ENCODE measurements around the gene GBX2.
"Not testable (repeated sequence)": the region's sequence is repeated elsewhere in the genome, so short reads cannot be mapped to it uniquely, and the experiment has no call there.

GBX2 gene

DNA sequence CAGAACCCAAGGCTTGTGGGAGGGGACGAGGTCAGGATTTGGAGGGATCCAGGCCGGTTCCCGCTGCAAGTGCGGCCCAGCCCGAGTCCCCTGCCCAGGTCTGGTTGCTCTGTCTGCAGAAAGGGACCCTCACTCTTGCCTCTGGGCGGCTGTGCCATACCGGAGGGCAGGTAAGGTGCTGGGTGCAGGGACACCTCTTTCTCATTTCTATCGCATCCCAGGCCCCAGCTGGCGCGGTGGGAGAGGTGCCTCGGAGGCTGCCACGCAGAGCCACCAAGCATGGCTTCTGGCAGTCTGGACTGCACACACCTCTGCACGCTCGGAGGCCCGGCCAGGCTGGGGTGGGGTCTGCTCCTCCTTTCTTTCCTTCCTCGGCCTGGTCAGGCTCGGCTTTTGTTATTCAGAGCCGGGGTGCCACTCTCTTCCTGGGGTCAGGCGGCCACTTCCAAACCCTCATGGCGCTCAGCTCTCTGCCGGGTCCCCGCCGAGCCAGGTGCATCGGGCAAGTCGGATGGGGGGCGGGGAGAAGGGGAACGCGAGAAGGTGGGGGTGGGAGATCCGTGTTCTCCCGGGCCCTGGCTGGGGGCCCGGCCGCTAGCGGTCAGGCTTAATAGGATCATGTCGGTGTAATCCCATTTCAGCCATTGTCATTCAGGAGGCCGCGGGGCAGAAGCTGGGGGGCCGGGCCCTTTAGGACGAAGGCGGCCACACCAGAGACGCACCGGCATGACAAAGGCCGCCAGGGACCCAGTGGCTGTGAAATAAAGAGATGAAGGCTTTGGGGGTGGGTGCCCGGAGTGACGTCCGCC, 9.0 kb downstream of the GBX2 start:
- no peak for DNase-seq (ENCODE audit: low read depth)
- H3K4me3 ChIP-seq (ENCODE audit: low read depth, low read length): no peak overlapping the region

DNA sequence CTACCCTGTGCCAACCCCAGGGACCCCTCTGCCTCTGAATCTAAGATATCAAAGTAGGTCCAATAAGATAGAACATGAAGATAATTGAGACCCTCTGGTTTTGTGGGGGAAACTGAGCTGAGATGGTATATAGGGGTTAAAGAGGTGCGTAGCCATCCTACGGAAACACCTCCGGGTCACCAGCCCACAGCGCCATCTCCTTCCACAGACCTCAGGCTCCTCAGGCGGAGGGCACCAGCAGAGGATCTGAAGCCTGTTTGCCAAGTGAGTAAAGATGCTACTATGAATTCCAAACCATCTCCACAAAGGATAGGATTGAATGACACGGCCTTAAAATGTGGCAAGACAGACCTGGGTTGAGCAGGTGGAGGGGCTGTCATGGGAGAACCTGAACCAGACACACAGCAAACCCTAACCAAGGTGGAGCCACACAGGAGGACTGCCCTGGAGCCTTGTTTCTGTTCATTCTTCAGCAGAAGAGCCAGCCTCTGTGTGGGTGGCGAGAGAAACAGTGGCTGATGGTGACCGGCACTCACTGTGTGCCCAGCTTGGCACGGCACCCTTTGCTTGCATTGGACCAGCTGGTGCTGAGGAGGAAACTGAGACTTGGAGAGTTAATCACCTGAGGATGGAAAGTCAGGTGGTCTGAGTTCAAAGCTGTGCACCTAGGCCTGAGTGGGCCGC, 10.2 kb downstream of the GBX2 start:
- no peak for DNase-seq (ENCODE audit: low read depth)
- no peak overlapping the region for H3K4me3 ChIP-seq (ENCODE audit: low read depth, low read length)

DNA sequence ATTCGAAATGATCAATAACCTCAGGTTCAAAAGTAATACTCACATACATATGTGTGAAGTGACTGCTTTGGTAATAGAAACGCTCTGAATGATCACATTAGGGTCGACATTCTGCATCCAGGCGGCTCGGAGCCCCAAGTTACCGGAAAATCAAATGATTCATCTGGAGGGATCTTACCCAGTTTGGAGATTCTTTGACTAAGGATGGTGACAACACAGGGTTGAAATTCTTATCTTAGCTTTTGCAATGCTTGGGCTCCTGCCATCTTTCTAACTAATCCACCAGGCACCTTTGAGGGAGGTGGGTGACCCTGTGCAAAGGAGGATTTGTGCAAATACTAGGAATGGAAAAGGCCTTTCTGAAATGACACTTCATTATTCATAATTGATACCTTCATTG, 10.8 kb downstream of the GBX2 start:
- DNase-seq (ENCODE audit: low read depth): no peak
- H3K4me3 ChIP-seq (ENCODE audit: low read depth, low read length): no peak overlapping the region

DNA sequence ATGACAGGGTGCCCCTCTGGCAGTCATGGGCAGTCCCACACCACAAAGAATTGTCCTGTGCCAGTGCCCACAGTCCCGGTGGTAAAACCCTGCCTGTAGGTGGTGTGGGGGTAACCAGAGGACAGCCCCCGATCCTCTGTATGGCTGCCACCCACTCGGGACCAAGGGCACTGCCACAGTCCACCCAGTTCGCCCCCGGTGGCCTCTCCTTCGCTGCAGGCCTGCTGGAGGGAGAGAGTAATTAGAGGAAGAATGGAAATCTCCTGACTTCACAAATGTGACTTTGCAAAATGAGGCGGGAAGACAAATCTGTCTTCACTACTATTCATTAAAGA, 11.4 kb downstream of the GBX2 start:
- no peak for DNase-seq (ENCODE audit: low read depth)
- no peak overlapping the region for H3K4me3 ChIP-seq (ENCODE audit: low read depth, low read length)

DNA sequence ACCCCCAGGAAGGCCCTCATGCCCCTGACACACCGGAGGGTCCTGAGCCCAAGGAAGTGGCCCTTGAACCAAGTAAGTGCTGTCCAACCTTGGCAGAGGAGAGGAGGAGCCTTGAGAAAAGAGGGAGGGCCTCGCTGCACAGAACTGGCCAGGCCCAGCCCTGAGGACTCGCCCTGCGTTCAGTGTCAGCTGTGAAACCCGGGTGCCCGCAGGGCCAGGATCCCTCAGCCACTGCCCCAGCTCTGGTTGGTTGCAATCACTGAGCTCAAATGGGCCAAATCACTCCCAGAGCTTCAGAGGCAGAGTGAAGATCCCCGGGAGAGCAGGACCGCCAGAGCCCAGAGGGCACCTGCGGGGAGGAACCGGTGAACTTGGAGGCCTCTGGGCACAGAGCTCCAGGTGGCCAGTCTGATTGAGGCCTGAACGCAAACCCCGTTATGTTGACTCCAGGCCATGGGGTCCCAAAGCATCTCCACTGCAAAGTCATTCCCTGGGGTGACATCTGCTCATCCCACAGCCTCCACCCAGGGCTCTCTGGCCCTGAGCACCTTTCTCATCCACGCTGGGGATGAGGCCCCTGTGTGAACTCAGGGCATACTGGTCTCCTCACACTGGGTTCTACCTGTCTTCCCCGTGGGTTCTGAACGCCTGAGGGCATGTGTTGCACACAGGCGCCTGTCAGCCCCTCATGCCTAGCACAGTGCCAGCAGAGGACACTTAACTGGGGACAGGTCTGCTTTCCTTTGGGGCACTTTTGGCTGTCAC, 11.9 kb downstream of the GBX2 start:
- H3K4me3 ChIP-seq (ENCODE audit: low read depth, low read length): no peak overlapping the region
- no peak for DNase-seq (ENCODE audit: low read depth)

DNA sequence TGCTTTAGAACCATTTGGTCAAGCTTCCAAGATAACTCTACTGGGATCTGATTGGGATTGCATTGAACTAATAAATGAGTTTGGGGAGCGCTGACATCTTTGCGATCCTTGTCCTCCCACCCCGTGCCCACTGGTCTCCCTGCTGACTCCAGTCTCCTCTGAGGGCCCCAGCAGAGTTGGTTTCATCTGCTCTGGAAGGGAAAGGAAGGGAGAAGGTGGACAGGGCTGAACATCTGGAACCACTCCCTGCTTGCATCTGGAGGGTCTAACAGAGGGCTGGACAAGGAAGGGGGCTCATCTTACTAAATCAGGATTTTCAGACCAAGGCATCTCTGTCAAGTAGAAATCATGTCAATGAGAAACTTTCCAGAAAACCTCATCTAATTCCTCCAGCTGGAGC, 12.8 kb downstream of the GBX2 start:
- no peak for DNase-seq (ENCODE audit: low read depth)
- H3K4me3 ChIP-seq (ENCODE audit: low read depth, low read length): no peak overlapping the region

DNA sequence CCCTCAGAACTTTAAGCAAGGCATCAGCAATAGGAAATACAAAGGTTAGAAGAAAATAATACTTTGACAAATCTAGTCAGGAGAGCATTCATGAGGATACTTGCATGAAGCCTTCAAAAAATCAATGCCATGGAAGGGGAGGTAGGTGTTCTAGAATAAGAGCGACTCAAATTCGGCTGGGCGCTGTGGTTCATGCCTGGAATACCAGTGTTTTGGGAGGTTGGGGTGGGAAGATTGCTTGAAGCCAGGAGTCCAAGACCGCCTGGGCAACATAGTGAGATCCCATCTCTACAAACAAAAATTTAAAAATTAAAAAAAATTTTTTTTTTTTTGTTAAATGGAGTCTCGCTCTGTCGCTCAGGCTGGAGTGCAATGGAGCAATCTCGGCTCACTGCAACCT, 21.8 kb downstream of the GBX2 start:
- H3K4me3 ChIP-seq (ENCODE audit: low read depth, low read length): no peak overlapping the region
- DNase-seq (ENCODE audit: low read depth): no peak

DNA sequence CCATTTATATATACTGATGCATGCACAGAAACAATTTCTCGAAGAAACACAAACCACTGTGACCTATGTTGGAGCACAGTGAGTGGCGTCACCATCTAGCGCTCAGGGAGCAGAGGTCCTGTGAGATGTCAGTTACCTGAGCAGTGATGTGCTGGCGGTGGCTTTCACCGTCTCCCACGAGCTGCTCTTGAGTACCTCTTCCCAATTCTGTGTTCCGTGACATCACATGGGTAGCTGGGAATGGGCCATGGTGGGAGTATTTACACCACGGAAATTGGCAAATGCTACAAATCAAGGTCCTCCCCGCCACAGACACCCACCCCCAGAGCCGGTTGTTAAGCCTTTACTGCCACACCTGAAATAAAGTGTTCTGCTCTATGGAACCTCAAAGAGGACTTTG, 24.4 kb downstream of the GBX2 start:
- no peak for DNase-seq (ENCODE audit: low read depth)
- H3K4me3 ChIP-seq (ENCODE audit: low read depth, low read length): no peak overlapping the region

DNA sequence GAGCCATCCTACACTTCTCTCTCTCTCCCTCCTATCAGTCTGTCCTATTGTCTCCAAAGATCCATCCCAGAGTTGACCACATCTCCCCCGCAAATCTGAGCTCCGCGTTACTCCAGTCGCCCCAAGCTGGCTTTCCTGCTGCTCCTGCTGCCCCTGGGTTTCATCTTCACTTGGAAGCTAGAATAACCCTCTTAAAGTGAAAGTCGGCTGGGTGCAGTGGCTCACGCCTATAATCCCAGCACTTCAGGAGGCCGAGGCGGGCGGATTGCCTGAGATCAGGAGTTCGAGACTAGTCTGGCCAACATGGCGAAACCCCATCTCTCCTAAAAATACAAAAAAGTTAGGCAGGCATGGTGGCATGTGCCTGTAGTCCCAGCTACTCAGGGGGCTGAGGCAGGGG, 26.6 kb downstream of the GBX2 start:
- not testable (repeated sequence) for DNase-seq (ENCODE audit: low read depth); H3K4me3 ChIP-seq (ENCODE audit: low read depth, low read length)

DNA sequence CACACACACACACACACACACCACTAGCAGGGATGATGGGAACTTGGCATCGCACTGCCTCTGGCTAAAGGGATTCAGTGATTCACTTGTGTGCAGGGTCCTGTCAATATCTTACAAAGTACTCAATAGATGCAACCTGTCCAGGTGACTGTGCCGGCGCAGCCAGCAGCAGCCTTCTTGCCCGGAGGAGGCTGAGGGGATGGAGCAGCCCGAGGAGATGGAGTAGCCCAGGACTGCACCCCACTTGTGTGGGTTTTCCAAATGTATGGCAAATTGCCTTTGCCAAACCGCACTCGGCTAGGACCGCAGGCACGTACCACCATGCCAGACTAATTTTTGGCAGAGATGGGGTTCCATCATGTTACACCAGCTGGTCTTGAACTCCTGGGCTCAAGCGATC, 31.1 kb downstream of the GBX2 start:
- no peak overlapping the region for H3K4me3 ChIP-seq (ENCODE audit: low read depth, low read length)

DNA sequence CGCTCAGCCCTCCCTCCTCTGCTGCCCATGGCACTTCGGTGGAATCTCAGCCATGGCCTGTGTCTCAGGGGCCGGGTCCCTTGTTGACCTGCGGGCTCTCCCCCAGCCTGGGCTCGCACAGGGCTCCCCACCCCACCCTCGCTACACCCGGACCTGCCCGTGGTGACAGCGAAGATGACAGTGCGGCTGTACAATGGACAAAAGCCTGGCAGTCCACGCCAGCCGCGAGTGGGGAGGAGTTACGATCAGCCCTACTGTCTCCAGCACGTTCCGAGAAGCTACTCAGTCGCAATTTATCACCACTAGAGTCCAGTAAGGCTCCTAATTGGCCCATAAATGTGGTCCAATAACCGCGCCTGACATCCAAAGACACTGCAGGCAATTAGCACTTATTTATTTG, 31.6 kb downstream of the GBX2 start:
- H3K4me3 ChIP-seq (ENCODE audit: low read depth, low read length): no peak overlapping the region

More for the DNA sequence above, 31.1 kb downstream of the GBX2 start:
- no peak for DNase-seq (ENCODE audit: low read depth)

DNA sequence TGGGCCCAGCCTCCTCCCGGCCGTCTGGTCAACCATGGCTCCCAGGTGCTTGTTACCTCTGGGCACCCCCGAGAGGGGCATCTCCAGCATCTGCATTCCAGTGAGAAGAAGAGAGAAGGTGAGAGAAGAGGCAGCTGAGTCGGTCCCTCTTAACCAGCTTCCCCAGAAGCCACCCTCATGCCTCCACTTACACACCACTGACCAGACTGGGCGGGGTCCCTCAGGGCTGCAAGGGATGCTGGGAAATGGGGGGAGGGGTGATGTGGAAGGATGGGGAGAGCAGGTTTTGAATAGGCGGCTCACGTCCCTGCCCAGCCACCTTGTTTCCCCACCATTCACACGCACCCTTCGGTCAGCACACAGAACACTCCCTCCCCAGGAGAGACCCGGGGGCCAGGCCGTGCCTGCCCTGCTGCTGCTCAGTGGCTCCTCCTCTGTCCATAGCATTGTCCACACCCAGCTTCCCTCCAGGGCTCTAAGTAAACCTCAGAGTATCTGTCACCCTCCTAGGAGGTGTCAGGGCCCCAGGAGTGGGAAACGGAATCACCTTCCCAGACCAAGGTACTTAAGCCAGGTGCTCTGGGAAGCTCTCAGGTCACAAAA, 34.7 kb downstream of the GBX2 start:
- DNase-seq (ENCODE audit: low read depth): no peak
- H3K4me3 ChIP-seq (ENCODE audit: low read depth, low read length): no peak overlapping the region

More for the DNA sequence above, 31.6 kb downstream of the GBX2 start:
- no peak for DNase-seq (ENCODE audit: low read depth)

DNA sequence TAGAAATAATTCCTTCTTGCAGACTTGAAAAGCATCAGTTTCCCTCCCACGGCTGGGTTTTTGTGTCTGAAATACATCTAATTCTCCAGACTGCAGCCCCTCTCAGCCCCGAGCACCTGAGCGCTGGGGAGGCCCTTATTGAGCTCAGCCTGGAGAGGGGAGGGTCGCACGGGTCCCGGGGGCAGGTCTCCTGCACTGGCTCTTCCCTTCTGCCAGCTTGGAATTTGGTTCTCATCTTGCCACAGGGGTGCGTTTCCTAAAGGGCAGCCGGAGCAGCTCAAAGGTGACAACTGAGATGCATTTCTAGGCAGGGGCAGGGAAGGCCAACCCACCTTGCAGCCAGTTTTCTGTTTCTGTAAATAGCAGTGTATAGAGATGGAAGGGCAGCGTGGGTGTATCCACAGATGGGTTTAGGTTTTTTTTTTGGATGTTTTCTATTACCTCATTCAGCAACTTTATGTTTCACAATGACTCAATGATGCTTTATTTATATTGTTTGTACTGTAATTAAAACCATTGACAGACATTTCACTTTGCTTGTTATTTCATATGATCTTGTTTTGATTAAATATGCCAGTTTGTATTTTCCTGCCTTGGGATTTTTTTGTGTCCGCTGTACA, 37.0 kb downstream of the GBX2 start:
- DNase-seq (ENCODE audit: low read depth): no peak
- H3K4me3 ChIP-seq (ENCODE audit: low read depth, low read length): no peak overlapping the region

DNA sequence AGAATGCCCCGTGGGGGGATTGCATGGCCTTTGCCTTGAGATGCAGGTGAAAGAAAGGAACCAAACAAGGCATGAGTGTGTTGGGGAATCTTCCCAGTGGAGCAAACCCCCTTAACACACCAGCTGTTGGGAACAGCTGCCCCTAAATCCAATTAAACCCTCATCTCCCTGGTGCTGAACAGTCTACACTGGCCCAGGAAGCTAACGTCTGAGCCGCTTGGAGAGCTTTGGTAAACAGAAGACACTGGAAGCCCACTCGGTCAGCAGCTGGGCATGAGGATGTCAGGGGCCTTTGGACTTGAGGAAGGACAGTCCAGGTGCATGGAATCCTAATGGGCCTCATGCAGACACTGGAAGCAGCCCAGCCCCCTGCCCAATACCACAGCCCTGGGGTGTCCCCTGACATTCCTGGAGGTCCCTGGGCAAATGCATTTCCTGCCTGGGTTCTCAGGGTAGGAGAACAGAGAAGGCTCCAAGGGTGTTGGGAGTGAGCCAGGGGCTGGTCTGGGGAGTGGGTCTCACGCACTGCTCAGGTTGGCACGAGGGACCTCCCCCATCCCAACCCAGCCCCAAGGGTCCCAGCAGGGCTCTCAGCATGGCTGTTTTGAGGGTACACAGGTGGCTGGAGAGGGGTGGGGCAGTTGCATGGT, 37.7 kb downstream of the GBX2 start:
- no peak for DNase-seq (ENCODE audit: low read depth)
- no peak overlapping the region for H3K4me3 ChIP-seq (ENCODE audit: low read depth, low read length)

DNA sequence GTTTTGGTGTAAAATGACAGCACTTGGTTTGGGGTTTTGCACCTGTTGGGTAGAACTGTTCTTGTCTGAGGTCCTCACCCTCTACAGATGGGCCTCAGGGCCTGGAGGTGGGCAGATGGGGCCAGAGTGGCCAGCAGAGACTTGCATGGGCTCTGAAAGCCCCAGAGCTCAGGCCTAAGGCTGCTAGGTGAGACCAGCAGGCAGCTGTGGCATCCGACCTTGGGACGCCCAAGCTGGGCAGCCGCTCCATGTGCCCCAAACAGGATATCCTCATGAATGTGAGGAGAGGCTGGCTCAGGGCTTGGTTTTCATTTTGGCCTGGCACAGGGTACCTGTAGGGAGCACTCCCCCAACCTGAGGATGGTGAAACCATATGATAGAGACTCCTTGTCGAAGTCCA, 38.3 kb downstream of the GBX2 start:
- no peak overlapping the region for H3K4me3 ChIP-seq (ENCODE audit: low read depth, low read length)
- DNase-seq (ENCODE audit: low read depth): no peak

DNA sequence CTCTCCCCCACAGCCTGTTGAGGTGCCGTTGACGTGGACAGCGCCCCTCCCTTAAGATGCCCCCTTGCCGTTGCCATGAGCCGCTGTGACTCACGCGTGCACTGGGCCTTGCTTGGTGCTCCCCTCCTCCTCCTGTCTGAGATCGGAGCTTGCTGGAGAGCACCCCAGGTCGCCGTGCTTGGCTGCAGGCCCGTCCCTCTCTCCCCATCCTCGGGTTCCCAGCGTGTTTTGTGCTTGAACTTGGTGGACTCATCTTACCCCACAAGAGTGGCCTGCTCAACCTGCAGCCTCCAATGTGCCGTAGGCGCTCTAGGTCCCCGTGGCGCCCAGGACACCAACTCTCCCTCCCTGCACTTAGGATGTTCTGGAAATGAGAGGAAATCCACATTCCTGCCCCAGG, 39.9 kb downstream of the GBX2 start:
- no peak for DNase-seq (ENCODE audit: low read depth)
- no peak overlapping the region for H3K4me3 ChIP-seq (ENCODE audit: low read depth, low read length)

DNA sequence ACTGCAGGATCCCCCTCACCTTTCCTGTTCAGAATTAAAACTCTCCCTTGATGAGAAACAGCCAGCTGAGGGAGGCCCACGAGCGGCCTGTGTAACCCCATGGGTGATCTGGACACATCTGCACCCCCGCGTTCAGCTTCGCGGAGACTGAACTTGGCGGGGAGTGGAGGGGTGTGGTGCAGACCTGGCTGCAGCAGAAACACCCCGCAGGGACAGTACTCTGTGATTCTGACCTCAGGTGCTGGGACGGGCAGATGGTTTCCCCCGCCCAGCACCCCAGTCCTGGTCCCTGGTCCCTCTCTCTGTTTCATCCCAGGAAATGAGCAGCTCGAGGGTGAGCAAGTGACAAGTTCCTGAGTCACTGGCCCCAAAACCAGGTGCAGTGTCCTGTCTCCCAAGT, 41.2 kb downstream of the GBX2 start:
- DNase-seq (ENCODE audit: low read depth): no peak
- no peak overlapping the region for H3K4me3 ChIP-seq (ENCODE audit: low read depth, low read length)

DNA sequence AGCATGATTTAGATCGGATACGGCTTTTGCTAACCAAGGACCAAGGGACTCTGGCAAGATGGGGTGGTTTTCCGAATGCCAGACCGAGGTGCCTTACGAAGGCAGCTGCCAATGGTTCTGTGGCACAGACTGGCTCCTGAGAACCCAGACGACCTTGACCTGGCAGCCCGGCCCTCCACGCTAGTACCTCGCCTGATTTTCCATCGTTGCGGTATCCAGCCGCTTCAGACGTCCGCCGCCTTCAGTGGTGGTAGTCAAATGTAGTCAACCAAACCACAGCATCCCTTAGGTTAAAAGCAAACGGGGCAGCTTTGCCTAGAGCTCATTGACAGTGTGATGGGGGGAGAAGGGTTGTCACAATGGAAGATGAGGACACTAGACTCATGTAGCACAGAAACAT, 42.6 kb downstream of the GBX2 start:
- H3K4me3 ChIP-seq (ENCODE audit: low read depth, low read length): no peak overlapping the region
- DNase-seq (ENCODE audit: low read depth): no peak

DNA sequence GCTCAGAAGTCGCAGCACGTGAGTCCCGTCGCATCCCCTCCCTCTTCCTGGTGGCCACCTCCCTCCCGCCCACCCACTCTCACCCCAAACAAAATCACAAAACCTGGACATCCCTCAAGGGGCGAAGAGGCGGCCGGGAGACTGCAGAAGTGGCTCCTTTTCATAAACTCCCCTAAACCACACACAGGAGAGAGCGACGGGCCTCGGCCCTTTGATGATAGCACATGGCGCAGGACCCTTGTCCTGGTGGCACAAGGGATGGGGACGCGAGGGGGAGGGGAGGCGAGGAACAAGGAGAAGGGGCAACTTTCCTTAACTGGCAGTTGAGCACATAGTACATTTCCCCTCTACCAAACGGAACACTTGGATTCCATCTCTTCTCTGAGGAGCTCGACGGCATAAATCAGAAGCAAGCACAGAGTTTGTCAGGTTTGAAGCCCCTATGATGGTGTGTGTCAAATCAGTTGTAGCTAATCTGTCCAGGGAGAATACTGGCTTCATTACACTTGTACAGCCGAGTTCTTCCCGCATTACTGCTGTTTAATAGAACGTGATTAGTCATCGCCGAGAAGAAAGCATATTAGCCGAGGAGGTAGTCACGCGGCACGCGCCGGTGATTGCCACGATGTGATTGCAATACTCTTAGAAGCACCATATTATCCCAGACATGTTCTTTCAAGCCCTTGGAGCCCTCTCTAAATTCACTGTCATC, 43.8 kb downstream of the GBX2 start:
- DNase-seq (ENCODE audit: low read depth): no peak
- no peak overlapping the region for H3K4me3 ChIP-seq (ENCODE audit: low read depth, low read length)

Data from skeletal muscle cell (primary cell).